Peyer's patch (tissue), 4 donors: ENCODE measurements around the gene MTM1. TPM values are rescaled to one million over a fixed set of nuclear protein-coding genes. Genes with fewer than 3 reads are reported as not detected.

Experiments used
- DNase-seq, 3 donors: peaks; one replicate each; pipeline ENCODE4 v3.0.0-alpha.2; 2017 to 2019
- H3K27ac ChIP-seq, 4 donors: fragments of 200-600 bp; sonication (generic); one replicate each; pipeline ENCODE4 v1.5.1; 2016 to 2019
- H3K27me3 ChIP-seq, 2 donors: fragments of 200-600 bp; sonication (generic); one replicate each; pipeline ENCODE4 v1.5.1; 2019
- H3K36me3 ChIP-seq, 3 donors: fragments of 200-600 bp; sonication (generic); one replicate each; pipeline ENCODE4 v1.5.1; 2016 to 2019
- H3K4me1 ChIP-seq, 4 donors: fragments of 200-600 bp; sonication (generic); one replicate each; pipeline ENCODE4 v1.5.1; 2016 to 2019
- H3K4me3 ChIP-seq, 4 donors: fragments of 200-600 bp; sonication (generic); 1 replicate in 3 of 4; 2 replicates in 1 of 4; pipeline ENCODE4 v1.5.1; 2016 to 2019; ENCODE audit warnings: mild to moderate bottlenecking in 1 of 4
- H3K9me3 ChIP-seq, 4 donors: fragments of 200-600 bp; sonication (generic); one replicate each; pipeline ENCODE4 v1.5.1; 2016 to 2019; ENCODE audit warnings: mild to moderate bottlenecking in 1 of 4
- CTCF ChIP-seq, 6 experiments: fragments of 450-650 bp in 4 of 6; fragments of 200-600 bp in 2 of 6; sonication (generic) in 1 of 6; IDR thresholded peaks; one replicate each; pipeline ENCODE4 v1.5.1; 2017 to 2019; ENCODE audit warnings: antibody characterized with exemption in 6 of 6, mild to moderate bottlenecking in 3 of 6, moderate library complexity in 1 of 6
- POLR2A ChIP-seq, 2 donors: fragments of 450-650 bp; IDR thresholded peaks; one replicate each; pipeline ENCODE4 v1.5.1; 2017; ENCODE audit warnings: antibody characterized with exemption in 2 of 2, mild to moderate bottlenecking in 2 of 2, moderate library complexity in 2 of 2
- total RNA-seq, 4 donors: library from RNA; depleted of rRNA; stranded (reverse); fragments of >200 nt; gene quantifications; one replicate each; pipeline ENCODE4 v1.1.0, GENCODE V29; 2016

The MTM1 gene
- total RNA-seq, 4 donors from 2014 or later, result 12.4 to 22.2 (median 18.1) TPM

DNA sequence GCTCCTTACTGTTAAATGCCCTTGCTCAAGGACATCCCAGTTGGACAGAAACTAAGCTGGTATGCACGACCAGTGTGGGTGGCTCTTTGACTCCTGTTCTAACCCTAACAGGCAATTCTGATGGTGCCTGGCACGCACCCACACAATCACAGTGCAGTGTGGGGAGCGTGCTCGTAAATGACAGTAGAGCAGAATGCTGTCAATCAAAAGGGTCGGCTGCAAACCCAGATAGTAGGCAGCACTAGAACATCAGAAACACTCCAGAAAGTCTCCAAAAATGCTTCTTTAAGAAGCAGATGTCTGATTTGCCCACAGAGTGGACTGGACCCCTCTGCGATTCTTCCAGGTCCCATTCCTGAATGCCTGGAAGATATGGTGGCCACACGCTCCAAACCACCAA lies 37.6 kb upstream of the MTM1 start:
- Histone ChIP-seq H3K27me3 (no peaks in the 10 kb centered on the region), H3K27ac (no peak overlapping the region), H3K36me3 (no peaks in the 10 kb centered on the region), H3K4me1 (no peaks in the 10 kb centered on the region), H3K9me3 (no peaks in the 10 kb centered on the region), H3K4me3 (no peak overlapping the region)
- no peak for TF ChIP-seq CTCF (IDR thresholded peaks at IDR 0.05)
- no peak for TF ChIP-seq POLR2A (IDR thresholded peaks at IDR 0.05)
- no peak for DNase-seq

DNA sequence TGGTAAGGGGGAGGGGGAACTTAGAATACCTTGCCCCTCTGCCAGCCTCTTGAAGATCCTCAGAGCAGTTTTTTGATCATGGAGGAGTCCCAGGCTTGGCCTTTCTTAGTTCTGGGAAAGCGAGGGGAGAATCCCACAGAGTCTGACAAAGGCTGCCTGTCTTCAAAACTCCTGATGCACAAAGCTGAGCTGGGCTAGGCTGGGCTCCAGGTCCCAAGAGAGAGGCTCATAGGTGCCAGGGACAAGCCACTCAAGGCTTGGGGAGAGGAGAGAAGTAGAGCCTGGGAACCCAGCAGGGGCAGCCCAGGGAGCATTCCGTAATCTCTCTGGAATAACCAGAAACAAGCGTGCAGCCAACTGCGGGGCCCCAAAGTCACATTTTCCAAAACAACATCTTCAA lies 37.0 kb upstream of the MTM1 start:
- Histone ChIP-seq H3K27ac (no peak overlapping the region), H3K27me3 (no peaks in the 10 kb centered on the region), H3K9me3 (no peaks in the 10 kb centered on the region), H3K4me3 (no peak overlapping the region), H3K36me3 (no peaks in the 10 kb centered on the region), H3K4me1 (no peaks in the 10 kb centered on the region)
- no peak for DNase-seq
- no peak for TF ChIP-seq POLR2A (IDR thresholded peaks at IDR 0.05)
- no peak for TF ChIP-seq CTCF (IDR thresholded peaks at IDR 0.05)

GRCh38 chrX:150533863-150534262 lies 34.6 kb upstream of the MTM1 start:
- no peaks in the 10 kb centered on the region for H3K4me1 ChIP-seq
- no peak overlapping the region for H3K27ac ChIP-seq
- TF ChIP-seq POLR2A (IDR thresholded peaks at IDR 0.05) (no peak), CTCF (IDR thresholded peaks at IDR 0.05) (no peak)
- H3K4me3 ChIP-seq, result no peak overlapping the region
- H3K36me3 ChIP-seq, result no peaks in the 10 kb centered on the region
- H3K27me3 ChIP-seq, result no peaks in the 10 kb centered on the region
- no peak for DNase-seq
- peaks cover 0 to 3% (median 0%) of the 10 kb centered on the region in 4 donors for H3K9me3 ChIP-seq

DNA sequence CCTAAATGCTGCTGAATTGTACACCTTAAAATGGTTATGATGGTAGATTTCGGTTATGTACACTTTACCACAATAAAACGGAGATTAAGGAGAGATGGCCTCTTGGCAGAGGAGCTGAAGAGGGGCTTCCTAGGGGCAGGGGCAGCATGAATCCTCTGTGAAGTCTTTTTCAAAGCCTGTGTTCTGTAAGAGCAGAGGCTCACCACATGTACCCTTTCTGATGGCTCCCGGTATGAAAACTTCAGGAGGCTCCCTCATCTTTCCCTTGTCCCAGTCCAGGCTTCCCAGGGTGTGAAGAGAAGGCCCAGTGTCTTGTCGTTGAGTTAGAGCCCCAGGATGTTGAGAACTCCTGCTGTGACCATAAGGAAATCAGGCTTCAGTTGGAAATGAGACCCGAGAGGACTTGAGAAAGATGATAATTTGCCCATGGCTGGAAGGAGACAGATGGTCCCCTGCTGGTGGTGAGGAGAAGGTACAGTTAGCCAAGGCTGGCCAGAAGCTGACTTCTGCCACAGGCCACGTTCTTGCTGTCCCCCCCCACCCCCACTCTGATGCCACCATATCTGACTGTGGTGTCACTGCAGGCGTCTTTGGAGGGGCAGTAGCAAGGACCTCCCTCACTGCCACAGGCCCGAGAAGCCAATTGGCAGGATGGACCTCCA lies 31.8 kb upstream of the MTM1 start:
- H3K27ac ChIP-seq, result no peak overlapping the region
- no peaks in the 10 kb centered on the region for H3K36me3 ChIP-seq
- H3K4me3 ChIP-seq, result no peak overlapping the region
- peaks cover 0 to 3% (median 0%) of the 10 kb centered on the region in 4 donors for H3K9me3 ChIP-seq
- no peaks in the 10 kb centered on the region for H3K4me1 ChIP-seq
- H3K27me3 ChIP-seq, result no peaks in the 10 kb centered on the region
- TF ChIP-seq CTCF (IDR thresholded peaks at IDR 0.05) (peak in 3 of 6 experiments; percentile 5 to 23 (median 18)), POLR2A (IDR thresholded peaks at IDR 0.05) (no peak)
- DNase-seq, result no peak

- Histone ChIP-seq H3K27ac (no peak overlapping the region), H3K4me3 (no peak overlapping the region), H3K4me1 (no peaks in the 10 kb centered on the region), H3K9me3 (peaks cover 0 to 3% (median 0%) of the 10 kb centered on the region in 4 donors), H3K27me3 (no peaks in the 10 kb centered on the region), H3K36me3 (no peaks in the 10 kb centered on the region)
- TF ChIP-seq CTCF (IDR thresholded peaks at IDR 0.05), result no peak
- no peak for TF ChIP-seq POLR2A (IDR thresholded peaks at IDR 0.05)
- DNase-seq, result no peak
Observed at GRCh38 chrX:150537851-150538250, 30.6 kb upstream of the MTM1 start.
